Measurements from ENCODE around the gene TBCC.

Gene TBCC

GRCh38 chr6:42771741-42772100, 25.8 kb upstream of the TBCC start:
- DNase-seq (ENCODE audit: low read depth in 2 of 2) = no peak

GRCh38 chr6:42769836-42770235, 23.9 kb upstream of the TBCC start:
- DNase-seq (ENCODE audit: low read depth in 2 of 2) = no peak

- DNase-seq (ENCODE audit: low read depth in 2 of 2) = no peak
These were observed 23.1 kb upstream of the TBCC start for GRCh38 chr6:42769051-42769450.

- DNase-seq (ENCODE audit: low read depth in 2 of 2) = no peak
These were observed 20.3 kb upstream of the TBCC start for GRCh38 chr6:42766163-42766670.

- DNase-seq (ENCODE audit: low read depth in 2 of 2) = no peak
These were observed 19.2 kb upstream of the TBCC start for GRCh38 chr6:42764911-42765648.

- DNase-seq (ENCODE audit: low read depth in 2 of 2) = no peak
These were observed 17.0 kb upstream of the TBCC start for GRCh38 chr6:42762950-42763349.

- DNase-seq (ENCODE audit: low read depth in 2 of 2) = no peak
These were observed 16.5 kb upstream of the TBCC start for GRCh38 chr6:42762426-42762859.

- DNase-seq (ENCODE audit: low read depth in 2 of 2) = no peak
These were observed 15.6 kb upstream of the TBCC start for GRCh38 chr6:42761287-42762067.

GRCh38 chr6:42758756-42759430, 13.0 kb upstream of the TBCC start:
- no peak for DNase-seq (ENCODE audit: low read depth in 2 of 2)

GRCh38 chr6:42756722-42757121, 10.8 kb upstream of the TBCC start:
- DNase-seq (ENCODE audit: low read depth in 2 of 2) = no peak

- no peak for DNase-seq (ENCODE audit: low read depth in 2 of 2)
These were observed 8.9 kb upstream of the TBCC start for GRCh38 chr6:42754759-42755158.

GRCh38 chr6:42751055-42751454, 5.2 kb upstream of the TBCC start:
- DNase-seq (ENCODE audit: low read depth in 2 of 2) = no peak

GRCh38 chr6:42748203-42748898, 2.4 kb upstream of the TBCC start:
- no peak for DNase-seq (ENCODE audit: low read depth in 2 of 2)

- DNase-seq (ENCODE audit: low read depth in 2 of 2) = peak; percentile 54 to 60
These were observed 824 bp upstream of the TBCC start for GRCh38 chr6:42746463-42747391.

- no peak for DNase-seq (ENCODE audit: low read depth in 2 of 2)
These were observed 742 bp downstream of the TBCC start for GRCh38 chr6:42745083-42745639.

GRCh38 chr6:42744351-42744893, 1.5 kb downstream of the TBCC start:
- no peak for DNase-seq (ENCODE audit: low read depth in 2 of 2)

- DNase-seq (ENCODE audit: low read depth in 2 of 2) = no peak
These were observed 3.6 kb downstream of the TBCC start for GRCh38 chr6:42742116-42742894.

- DNase-seq (ENCODE audit: low read depth in 2 of 2) = no peak
These were observed 5.2 kb downstream of the TBCC start for GRCh38 chr6:42740725-42741124.

GRCh38 chr6:42735976-42736375, 9.9 kb downstream of the TBCC start:
- no peak for DNase-seq (ENCODE audit: low read depth in 2 of 2)
